Measurements from ENCODE around the gene HECTD4.
A peak's percentile ranks its signal among the peaks of the same experiment; 100 is the strongest.

The HECTD4 gene

GRCh38 chr12:112314981-112315380 lies 67.2 kb downstream of the HECTD4 start:
- no peak for DNase-seq

- no peak for DNase-seq
Observed at GRCh38 chr12:112309797-112310196, 72.4 kb downstream of the HECTD4 start.

GRCh38 chr12:112308652-112309051 lies 73.6 kb downstream of the HECTD4 start:
- no peak for DNase-seq

GRCh38 chr12:112308161-112308560 lies 74.1 kb downstream of the HECTD4 start:
- no peak for DNase-seq

GRCh38 chr12:112307317-112308011 lies 74.8 kb downstream of the HECTD4 start:
- DNase-seq, result no peak

GRCh38 chr12:112305951-112306350 lies 76.3 kb downstream of the HECTD4 start:
- DNase-seq, result no peak

GRCh38 chr12:112304436-112304835 lies 77.8 kb downstream of the HECTD4 start:
- no peak for DNase-seq

- DNase-seq, result no peak
Observed at GRCh38 chr12:112303799-112304198, 78.4 kb downstream of the HECTD4 start.

- DNase-seq, result no peak
Observed at GRCh38 chr12:112303004-112303403, 79.2 kb downstream of the HECTD4 start.

- no peak for DNase-seq
Observed at GRCh38 chr12:112299704-112300103, 82.5 kb downstream of the HECTD4 start.

GRCh38 chr12:112297188-112297587 lies 85.0 kb downstream of the HECTD4 start:
- DNase-seq, result no peak

GRCh38 chr12:112296183-112296582 lies 86.0 kb downstream of the HECTD4 start:
- DNase-seq, result no peak

- no peak for DNase-seq
Observed at GRCh38 chr12:112294793-112295192, 87.4 kb downstream of the HECTD4 start.

GRCh38 chr12:112288638-112289037 lies 93.6 kb downstream of the HECTD4 start:
- DNase-seq, result no peak

- peak; percentile 26 for DNase-seq
Observed at GRCh38 chr12:112285600-112286401, 96.4 kb downstream of the HECTD4 start.

- DNase-seq, result no peak
Observed at GRCh38 chr12:112283546-112283945, 98.7 kb downstream of the HECTD4 start.

- no peak for DNase-seq
Observed at GRCh38 chr12:112282920-112283319, 99.3 kb downstream of the HECTD4 start.

- no peak for DNase-seq
Observed at GRCh38 chr12:112275836-112276235, 106.4 kb downstream of the HECTD4 start.

- no peak for DNase-seq
Observed at GRCh38 chr12:112275207-112275606, 107.0 kb downstream of the HECTD4 start.

- no peak for DNase-seq
Observed at GRCh38 chr12:112270673-112271072, 111.6 kb downstream of the HECTD4 start.

GRCh38 chr12:112266473-112266872 lies 115.8 kb downstream of the HECTD4 start:
- DNase-seq, result no peak

GRCh38 chr12:112261559-112261958 lies 120.7 kb downstream of the HECTD4 start:
- DNase-seq, result no peak

- no peak for DNase-seq
Observed at GRCh38 chr12:112258926-112259325, 123.3 kb downstream of the HECTD4 start.

GRCh38 chr12:112256780-112257179 lies 125.5 kb downstream of the HECTD4 start:
- no peak for DNase-seq
